HCT116 (cell line): ENCODE results near the gene TTLL11.

Experiments used
- MAX ChIP-seq: IDR thresholded peaks from 2 replicates; pipeline ENCODE4 v1.6.1; 2012
- TCF7L2 ChIP-seq: IDR thresholded peaks from 2 replicates; pipeline ENCODE4 v1.7.0; 2011; ENCODE audit warnings: borderline replicate concordance, inconsistent platforms; ENCODE audit not compliant: insufficient read depth, insufficient read length; ENCODE audit errors: extremely low read depth

GRCh38 chr9:121945281-121945680 lies 147.8 kb downstream of the TTLL11 start:
- TF ChIP-seq MAX = no peak
- TF ChIP-seq TCF7L2 = no peak
